Measurements from ENCODE around the gene PIR. TPM values are rescaled to one million over a fixed set of nuclear protein-coding genes. Genes with fewer than 3 reads are reported as not detected.

Gene PIR
- total RNA-seq, result 13.0 TPM
- long read RNA-seq, transcript PIR-201 (10 exons, 1,282 nt), result major isoform, 12 of 21 reads
- long read RNA-seq, partial matches to known transcripts, result 4 of 21 reads
- long read RNA-seq, other reads (novel, unspliced or antisense), result 5 of 21 reads

GRCh38 chrX:15493118-15493962 is at the start of gene PIR:
Gene PIR, minus strand, starts transcription at chrX:15493333. Its CDS starts 2,076 bp downstream, at chrX:15491257.
- Histone ChIP-seq H3K4me3 (peak within 1 kb of the TSS; percentile 76), H3K36me3 (peaks cover 8% of the 10 kb centered on the region), H3K9me3 (replicated peaks) (no peaks in the 10 kb centered on the region), H3K27me3 (ENCODE audit: low read depth) (no peaks in the 10 kb centered on the region), H3K27ac (replicated peaks) (peak within 1 kb of the TSS; percentile 84), H3K4me1 (peaks cover 12% of the 10 kb centered on the region)
- intact Hi-C loops (cut with micrococcal nuclease), result loop anchor here (10.0 kb wide), 1 partner anchor 71 kb away; no protein-coding TSS in a partner anchor
- DNase-seq, result peak; percentile 86
- TF ChIP-seq, protein P1, sequence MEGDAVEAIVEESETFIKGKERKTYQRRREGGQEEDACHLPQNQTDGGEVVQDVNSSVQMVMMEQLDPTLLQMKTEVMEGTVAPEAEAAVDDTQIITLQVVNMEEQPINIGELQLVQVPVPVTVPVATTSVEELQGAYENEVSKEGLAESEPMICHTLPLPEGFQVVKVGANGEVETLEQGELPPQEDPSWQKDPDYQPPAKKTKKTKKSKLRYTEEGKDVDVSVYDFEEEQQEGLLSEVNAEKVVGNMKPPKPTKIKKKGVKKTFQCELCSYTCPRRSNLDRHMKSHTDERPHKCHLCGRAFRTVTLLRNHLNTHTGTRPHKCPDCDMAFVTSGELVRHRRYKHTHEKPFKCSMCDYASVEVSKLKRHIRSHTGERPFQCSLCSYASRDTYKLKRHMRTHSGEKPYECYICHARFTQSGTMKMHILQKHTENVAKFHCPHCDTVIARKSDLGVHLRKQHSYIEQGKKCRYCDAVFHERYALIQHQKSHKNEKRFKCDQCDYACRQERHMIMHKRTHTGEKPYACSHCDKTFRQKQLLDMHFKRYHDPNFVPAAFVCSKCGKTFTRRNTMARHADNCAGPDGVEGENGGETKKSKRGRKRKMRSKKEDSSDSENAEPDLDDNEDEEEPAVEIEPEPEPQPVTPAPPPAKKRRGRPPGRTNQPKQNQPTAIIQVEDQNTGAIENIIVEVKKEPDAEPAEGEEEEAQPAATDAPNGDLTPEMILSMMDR (IDR thresholded peaks at IDR 0.05; ENCODE audit: borderline replicate concordance), result peak; percentile 47

DNA sequence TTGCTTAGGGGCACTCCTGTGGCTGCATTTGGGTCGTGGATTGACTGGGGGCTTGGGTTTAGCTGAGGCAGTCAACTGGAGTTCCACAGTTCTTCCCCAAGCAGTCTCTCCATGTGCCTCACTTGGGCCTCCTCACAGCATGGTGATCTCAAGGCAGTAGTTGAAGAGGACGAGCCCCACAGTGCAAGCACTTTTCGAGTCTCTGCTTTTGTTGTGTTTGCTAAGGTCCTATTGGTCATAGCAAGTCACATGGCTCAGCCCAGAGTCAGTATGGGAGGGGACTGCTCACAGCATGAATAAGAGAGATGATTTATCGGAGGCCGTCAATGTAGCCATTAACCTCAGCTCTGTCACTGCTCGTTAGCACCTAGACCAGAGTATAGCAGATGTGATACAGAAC is 37.2 kb upstream of the PIR start:
- H3K36me3 ChIP-seq, result no peaks in the 10 kb centered on the region
- peaks cover 8% of the 10 kb centered on the region for H3K4me1 ChIP-seq
- no peak overlapping the region for H3K27ac ChIP-seq (replicated peaks)
- no peak for DNase-seq
- H3K27me3 ChIP-seq (ENCODE audit: low read depth), result no peaks in the 10 kb centered on the region
- intact Hi-C loops (cut with micrococcal nuclease), result no loop called here
- H3K4me3 ChIP-seq, result no peak overlapping the region
- TF ChIP-seq, protein P1 (IDR thresholded peaks at IDR 0.05; ENCODE audit: borderline replicate concordance), result no peak
- no peaks in the 10 kb centered on the region for H3K9me3 ChIP-seq (replicated peaks)

GRCh38 chrX:15529165-15529564 is 36.0 kb upstream of the PIR start:
- intact Hi-C loops (cut with micrococcal nuclease), result no loop called here
- H3K27ac ChIP-seq (replicated peaks), result no peak overlapping the region

GRCh38 chrX:15525664-15526416 is 32.7 kb upstream of the PIR start:
- Histone ChIP-seq H3K4me1 (peaks cover 26% of the 10 kb centered on the region), H3K27ac (replicated peaks) (peak overlapping the region; percentile 23), H3K36me3 (no peaks in the 10 kb centered on the region), H3K27me3 (ENCODE audit: low read depth) (no peaks in the 10 kb centered on the region), H3K4me3 (no peak overlapping the region), H3K9me3 (replicated peaks) (no peaks in the 10 kb centered on the region)
- DNase-seq, result no peak
- TF ChIP-seq, protein P1 (IDR thresholded peaks at IDR 0.05; ENCODE audit: borderline replicate concordance), result no peak
- intact Hi-C loops (cut with micrococcal nuclease), result no loop called here

More at GRCh38 chrX:15529165-15529564, 36.0 kb upstream of the PIR start:
- H3K4me1 ChIP-seq, result peaks cover 19% of the 10 kb centered on the region
- H3K9me3 ChIP-seq (replicated peaks), result no peaks in the 10 kb centered on the region
- H3K27me3 ChIP-seq (ENCODE audit: low read depth), result no peaks in the 10 kb centered on the region
- no peak for DNase-seq
- TF ChIP-seq, protein P1 (IDR thresholded peaks at IDR 0.05; ENCODE audit: borderline replicate concordance), result no peak
- H3K4me3 ChIP-seq, result no peak overlapping the region
- no peaks in the 10 kb centered on the region for H3K36me3 ChIP-seq

DNA sequence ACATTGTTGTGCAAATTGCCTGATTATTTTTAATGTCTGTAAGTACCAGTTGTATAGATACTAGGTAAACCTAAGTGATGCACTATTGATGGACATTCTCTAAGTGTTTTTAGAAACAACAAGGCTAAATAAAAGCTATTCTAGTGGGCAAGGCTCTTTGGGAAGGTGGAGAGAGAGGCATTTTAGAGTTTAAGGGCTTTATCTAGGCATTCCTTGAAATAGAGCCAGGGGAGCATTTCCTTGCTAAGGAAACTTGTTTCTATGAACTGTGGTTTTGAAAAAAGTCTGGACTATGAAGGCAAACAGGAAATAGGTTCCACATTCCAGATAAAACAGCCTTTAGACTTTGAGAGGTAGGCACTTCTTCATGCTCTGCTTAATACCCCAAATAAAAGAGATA is 31.3 kb upstream of the PIR start:
- TF ChIP-seq, protein P1 (IDR thresholded peaks at IDR 0.05; ENCODE audit: borderline replicate concordance), result no peak
- DNase-seq, result no peak
- Histone ChIP-seq H3K4me1 (peaks cover 26% of the 10 kb centered on the region), H3K4me3 (no peak overlapping the region), H3K27me3 (ENCODE audit: low read depth) (no peaks in the 10 kb centered on the region), H3K9me3 (replicated peaks) (no peaks in the 10 kb centered on the region), H3K36me3 (no peaks in the 10 kb centered on the region), H3K27ac (replicated peaks) (peak overlapping the region; percentile 36)
- intact Hi-C loops (cut with micrococcal nuclease), result no loop called here

Data from left ventricle myocardium inferior (tissue), 1 donor.